ENCODE measurements around the gene ANKS3. TPM values are rescaled to one million over a fixed set of nuclear protein-coding genes. Genes with fewer than 3 reads are reported as not detected.
A peak's percentile ranks its signal among the peaks of the same experiment; 100 is the strongest.

ANKS3 gene
- total RNA-seq, 4 donors from 2014 or later, result 29.3 to 58.8 (median 51.8) TPM

- DNase-seq (ENCODE audit: low spot score in 2 of 2), result no peak
- no peak overlapping the region for H3K4me3 ChIP-seq
- H3K36me3 ChIP-seq, result peaks cover 0 to 83% (median 12%) of the 10 kb centered on the region in 3 donors
- no peaks in the 10 kb centered on the region for H3K9me3 ChIP-seq
- H3K27me3 ChIP-seq, result no peaks in the 10 kb centered on the region
- peaks cover 0 to 4% (median 1%) of the 10 kb centered on the region in 4 donors for H3K4me1 ChIP-seq
- TF ChIP-seq CTCF (IDR thresholded peaks at IDR 0.05) (no peak), POLR2A (IDR thresholded peaks at IDR 0.05) (no peak), EP300 (IDR thresholded peaks at IDR 0.05) (no peak)
- H3K27ac ChIP-seq, result no peak overlapping the region
- WGBS, 2 donors, result 69 to 72% methylated on average over 8 of the region's 8 CpGs
These were observed 46.7 kb downstream of the ANKS3 start for GRCh38 chr16:4687416-4687815.

- Histone ChIP-seq H3K9me3 (no peaks in the 10 kb centered on the region), H3K4me1 (no peaks in the 10 kb centered on the region), H3K27ac (no peak overlapping the region), H3K27me3 (no peaks in the 10 kb centered on the region), H3K4me3 (no peak overlapping the region), H3K36me3 (peaks cover 0 to 90% (median 12%) of the 10 kb centered on the region in 3 donors)
- TF ChIP-seq EP300 (IDR thresholded peaks at IDR 0.05) (no peak), CTCF (IDR thresholded peaks at IDR 0.05) (no peak), POLR2A (IDR thresholded peaks at IDR 0.05) (no peak)
- WGBS, 2 donors, result 86 to 92% methylated on average over 26 to 27 of the region's 27 CpGs
- no peak for DNase-seq (ENCODE audit: low spot score in 2 of 2)
These were observed 47.4 kb downstream of the ANKS3 start for GRCh38 chr16:4686497-4687210.

- Histone ChIP-seq H3K9me3 (no peaks in the 10 kb centered on the region), H3K27ac (no peak overlapping the region), H3K36me3 (peaks cover 0 to 97% (median 12%) of the 10 kb centered on the region in 3 donors), H3K4me3 (no peak overlapping the region), H3K4me1 (peaks cover 0 to 6% (median 0%) of the 10 kb centered on the region in 4 donors), H3K27me3 (no peaks in the 10 kb centered on the region)
- no peak for DNase-seq (ENCODE audit: low spot score in 2 of 2)
- TF ChIP-seq POLR2A (IDR thresholded peaks at IDR 0.05), result no peak
- TF ChIP-seq CTCF (IDR thresholded peaks at IDR 0.05), result no peak
- no peak for TF ChIP-seq EP300 (IDR thresholded peaks at IDR 0.05)
- 92% methylated on average over 37 of the region's 38 CpGs for WGBS, 2 donors
These were observed 48.1 kb downstream of the ANKS3 start for GRCh38 chr16:4685776-4686496.

GRCh38 chr16:4685292-4685691, 48.8 kb downstream of the ANKS3 start:
- 45 to 68% methylated on average over 3 to 12 of the region's 13 CpGs for WGBS, 2 donors
- no peaks in the 10 kb centered on the region for H3K9me3 ChIP-seq
- TF ChIP-seq POLR2A (IDR thresholded peaks at IDR 0.05) (no peak), CTCF (IDR thresholded peaks at IDR 0.05) (no peak), EP300 (IDR thresholded peaks at IDR 0.05) (no peak)
- H3K4me1 ChIP-seq, result peaks cover 0 to 12% (median 0%) of the 10 kb centered on the region in 4 donors
- H3K36me3 ChIP-seq, result peaks cover 0 to 98% (median 12%) of the 10 kb centered on the region in 3 donors
- DNase-seq (ENCODE audit: low spot score in 2 of 2), result no peak
- no peak overlapping the region for H3K4me3 ChIP-seq
- H3K27ac ChIP-seq, result peak overlapping the region in 1 of 4 donors; percentile 24
- H3K27me3 ChIP-seq, result no peaks in the 10 kb centered on the region

GRCh38 chr16:4684763-4685162, 49.3 kb downstream of the ANKS3 start:
- 93 to 94% methylated on average over 13 of the region's 13 CpGs for WGBS, 2 donors
- Histone ChIP-seq H3K36me3 (peaks cover 0 to 98% (median 12%) of the 10 kb centered on the region in 3 donors), H3K27ac (peak overlapping the region in 1 of 4 donors; percentile 24), H3K9me3 (no peaks in the 10 kb centered on the region), H3K4me3 (no peak overlapping the region), H3K4me1 (peaks cover 0 to 12% (median 0%) of the 10 kb centered on the region in 4 donors), H3K27me3 (no peaks in the 10 kb centered on the region)
- TF ChIP-seq EP300 (IDR thresholded peaks at IDR 0.05) (no peak), CTCF (IDR thresholded peaks at IDR 0.05) (no peak), POLR2A (IDR thresholded peaks at IDR 0.05) (no peak)
- DNase-seq (ENCODE audit: low spot score in 2 of 2), result no peak
